LNCAP (cell line): ENCODE data around the gene GALNT9.

Experiments used
- TF ChIP-seq, protein P1 (sequence below): fragments of 450-650 bp; IDR thresholded peaks from 2 replicates; pipeline ENCODE4 v1.5.1; 2017; ENCODE audit warnings: mild to moderate bottlenecking

Gene GALNT9

DNA sequence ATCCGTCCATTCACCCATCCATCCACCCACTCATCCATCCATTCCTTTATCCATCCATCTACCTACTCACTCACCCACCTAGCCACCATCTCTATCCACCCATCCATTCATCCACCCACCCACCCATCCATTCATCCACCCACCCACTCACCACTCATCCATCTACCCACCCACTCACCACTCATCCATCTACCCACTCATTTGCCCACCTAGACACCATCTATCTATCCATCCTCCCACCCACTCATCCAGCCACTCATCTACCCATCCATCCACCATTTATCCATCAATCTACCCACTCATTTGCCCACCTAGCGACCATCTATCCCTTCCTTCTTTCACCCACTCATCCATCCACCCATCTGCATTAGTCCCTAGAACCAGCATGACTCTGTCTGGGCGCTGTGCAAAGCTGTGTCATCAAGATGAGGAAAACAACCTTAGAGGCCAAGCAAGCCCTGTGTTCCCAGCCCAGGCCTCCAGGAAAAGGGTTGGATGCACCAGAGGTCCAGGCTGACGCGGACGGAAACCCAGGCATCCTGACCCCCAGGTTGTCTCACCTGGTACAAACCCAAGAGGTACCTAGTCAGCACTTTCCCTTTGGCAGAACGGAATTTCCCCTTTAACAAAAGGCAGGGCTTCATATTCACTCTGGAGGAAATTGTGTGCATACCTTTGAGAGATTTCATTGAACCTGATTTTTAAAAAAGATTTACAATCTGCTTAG lies 111.4 kb downstream of the GALNT9 start:
- TF ChIP-seq, protein P1, sequence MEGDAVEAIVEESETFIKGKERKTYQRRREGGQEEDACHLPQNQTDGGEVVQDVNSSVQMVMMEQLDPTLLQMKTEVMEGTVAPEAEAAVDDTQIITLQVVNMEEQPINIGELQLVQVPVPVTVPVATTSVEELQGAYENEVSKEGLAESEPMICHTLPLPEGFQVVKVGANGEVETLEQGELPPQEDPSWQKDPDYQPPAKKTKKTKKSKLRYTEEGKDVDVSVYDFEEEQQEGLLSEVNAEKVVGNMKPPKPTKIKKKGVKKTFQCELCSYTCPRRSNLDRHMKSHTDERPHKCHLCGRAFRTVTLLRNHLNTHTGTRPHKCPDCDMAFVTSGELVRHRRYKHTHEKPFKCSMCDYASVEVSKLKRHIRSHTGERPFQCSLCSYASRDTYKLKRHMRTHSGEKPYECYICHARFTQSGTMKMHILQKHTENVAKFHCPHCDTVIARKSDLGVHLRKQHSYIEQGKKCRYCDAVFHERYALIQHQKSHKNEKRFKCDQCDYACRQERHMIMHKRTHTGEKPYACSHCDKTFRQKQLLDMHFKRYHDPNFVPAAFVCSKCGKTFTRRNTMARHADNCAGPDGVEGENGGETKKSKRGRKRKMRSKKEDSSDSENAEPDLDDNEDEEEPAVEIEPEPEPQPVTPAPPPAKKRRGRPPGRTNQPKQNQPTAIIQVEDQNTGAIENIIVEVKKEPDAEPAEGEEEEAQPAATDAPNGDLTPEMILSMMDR, result no peak

DNA sequence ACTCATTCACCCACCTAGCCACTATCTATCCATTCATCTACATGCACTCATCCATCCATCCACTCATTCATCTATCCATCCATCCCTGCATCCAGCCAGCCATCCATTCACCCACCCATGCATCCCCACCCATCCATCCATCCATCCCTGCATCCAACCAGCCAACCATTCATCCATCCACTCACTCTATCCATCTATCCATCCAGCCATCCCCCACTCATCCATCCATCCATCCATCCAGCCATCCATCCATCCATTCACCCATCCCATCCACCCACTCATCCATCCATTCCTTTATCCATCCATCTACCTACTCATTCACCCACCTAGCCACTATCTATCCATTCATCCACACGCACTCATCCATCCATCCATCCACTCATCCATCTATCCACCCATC lies 112.0 kb downstream of the GALNT9 start:
- TF ChIP-seq, protein P1, result no peak

DNA sequence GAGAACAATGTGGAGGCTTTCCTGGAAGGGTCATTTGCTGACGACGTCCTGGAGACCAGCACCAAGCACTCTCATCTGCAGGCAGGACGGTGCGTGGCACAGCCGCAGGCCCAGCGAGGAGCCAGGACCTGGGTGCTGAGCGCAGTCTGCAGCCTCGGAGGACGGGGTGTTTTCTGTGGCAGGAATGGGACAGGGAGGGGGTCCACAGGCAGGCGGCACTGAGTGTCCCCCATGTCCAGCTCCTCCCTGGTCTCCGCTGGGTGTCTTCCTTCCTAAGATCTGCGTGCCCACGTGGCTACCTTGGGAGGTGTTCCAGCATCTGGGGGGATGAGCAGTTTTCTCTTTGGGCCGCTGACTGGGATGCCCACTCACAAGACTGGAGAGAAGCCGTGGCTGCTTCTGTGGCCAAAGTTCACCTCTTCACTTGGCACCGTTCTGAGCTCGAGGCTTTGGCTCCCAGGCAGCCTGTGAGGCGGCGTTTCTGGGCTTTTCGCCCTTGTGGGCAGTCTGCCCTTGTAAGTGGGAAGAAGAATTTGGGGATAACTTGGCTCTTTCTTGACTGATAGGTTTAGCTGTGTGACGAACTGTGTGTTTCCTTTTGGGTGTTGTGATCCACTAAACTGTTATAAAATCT lies 112.9 kb downstream of the GALNT9 start:
- TF ChIP-seq, protein P1, result no peak

- TF ChIP-seq, protein P1, result no peak
Measured at GRCh38 chr12:132215299-132215989, 113.9 kb downstream of the GALNT9 start.

DNA sequence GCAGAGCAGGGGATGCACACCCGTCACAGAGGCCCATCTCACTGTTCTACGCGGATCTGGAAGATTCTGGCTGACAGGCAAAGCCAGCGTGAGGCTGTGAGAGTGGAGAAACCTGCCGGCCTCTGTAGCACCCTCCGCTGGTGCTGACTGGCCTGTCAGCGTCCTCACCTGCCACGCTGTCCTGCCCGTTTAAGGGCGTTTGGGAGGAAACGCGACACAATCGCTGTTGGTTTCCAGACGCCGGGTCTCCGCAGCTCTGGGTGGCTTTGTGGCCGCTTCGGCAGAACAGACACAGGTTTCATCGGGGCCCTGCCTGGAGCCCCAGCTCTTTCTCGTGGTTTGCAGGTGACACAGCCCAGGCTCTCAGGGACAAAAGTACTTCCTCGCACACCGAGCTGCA lies 114.5 kb downstream of the GALNT9 start:
- TF ChIP-seq, protein P1, result no peak

DNA sequence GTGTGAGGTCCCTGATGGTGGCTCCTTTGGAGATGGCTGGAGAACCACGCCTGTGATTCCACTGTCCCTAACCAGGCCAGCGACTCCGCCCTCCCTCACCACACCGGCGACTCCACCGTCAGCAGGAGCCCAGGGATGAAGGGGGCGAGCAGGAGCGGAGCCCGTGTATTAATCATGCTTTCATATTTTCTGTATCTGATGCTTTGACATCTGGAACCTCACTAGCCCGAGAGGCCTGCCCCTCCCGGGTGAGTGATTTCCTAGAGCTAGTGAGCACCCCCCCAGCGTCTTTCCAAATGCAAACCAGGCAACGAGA lies 115.3 kb downstream of the GALNT9 start:
- TF ChIP-seq, protein P1, result no peak

DNA sequence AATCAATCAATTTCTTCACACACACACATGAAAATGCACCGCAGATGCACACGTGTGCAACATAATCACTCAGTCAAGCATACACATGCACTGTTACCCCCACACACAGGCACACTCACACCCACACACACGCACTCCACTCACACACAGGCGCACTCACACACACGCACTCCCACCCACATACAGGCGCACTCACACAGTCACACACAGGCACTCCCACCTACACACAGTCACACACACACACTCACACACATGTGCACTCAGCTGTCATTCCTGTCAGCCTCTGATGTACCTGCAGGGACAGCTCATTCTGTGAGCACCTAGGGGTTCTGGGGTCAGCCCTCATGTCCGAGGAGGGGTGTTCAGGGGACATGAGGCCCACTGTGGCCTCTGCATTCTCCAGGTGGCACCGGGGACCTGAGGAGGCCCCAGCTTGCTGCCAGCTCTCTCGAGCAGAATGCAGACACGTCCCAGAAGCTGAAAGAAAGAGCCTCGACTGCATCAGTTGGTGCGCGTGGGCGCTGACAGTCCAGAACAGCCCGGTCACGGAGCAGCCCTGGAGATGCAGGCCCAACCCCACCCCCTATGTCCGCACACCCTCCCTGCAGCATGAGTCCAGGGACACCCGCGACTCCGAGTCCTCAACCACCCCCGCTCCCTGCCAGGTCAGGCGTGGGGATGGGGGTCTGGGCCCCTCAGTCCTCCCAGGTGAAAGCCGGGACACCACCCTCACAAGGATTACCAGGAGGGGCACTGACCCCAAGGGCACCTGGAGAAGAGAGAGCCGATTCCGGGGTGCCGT lies 115.8 kb downstream of the GALNT9 start:
- TF ChIP-seq, protein P1, result no peak
